ENCODE data around the gene SULT2A1. TPM values are rescaled to one million over a fixed set of nuclear protein-coding genes. Genes with fewer than 3 reads are reported as not detected.
"Not testable (repeated sequence)": the region's sequence is repeated elsewhere in the genome, so short reads cannot be mapped to it uniquely, and the experiment has no call there.

SULT2A1 gene, protein sequence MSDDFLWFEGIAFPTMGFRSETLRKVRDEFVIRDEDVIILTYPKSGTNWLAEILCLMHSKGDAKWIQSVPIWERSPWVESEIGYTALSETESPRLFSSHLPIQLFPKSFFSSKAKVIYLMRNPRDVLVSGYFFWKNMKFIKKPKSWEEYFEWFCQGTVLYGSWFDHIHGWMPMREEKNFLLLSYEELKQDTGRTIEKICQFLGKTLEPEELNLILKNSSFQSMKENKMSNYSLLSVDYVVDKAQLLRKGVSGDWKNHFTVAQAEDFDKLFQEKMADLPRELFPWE
- not detected for polyA plus RNA-seq (2013, experiment 1 of 2)
- not detected for polyA plus RNA-seq (2013, experiment 2 of 2)

GRCh38 chr19:47886010-47886559 is at the start of gene SULT2A1:
SULT2A1 (minus strand) TSS chr19:47886315; CDS start chr19:47886257, 58 bp downstream.
- WGBS, result 87% methylated on average over 9 of the region's 12 CpGs
- H4K91ac ChIP-seq (ENCODE audit: low read length), result no peak within 1 kb of the TSS
- no peak within 1 kb of the TSS for H3K4ac ChIP-seq (ENCODE audit: low read depth in 1 of 2, low read length in 2 of 2)
- no peak within 1 kb of the TSS for H3K9ac ChIP-seq (ENCODE audit: low read length)
- no peak within 1 kb of the TSS for H2AFZ ChIP-seq (ENCODE audit: low read depth, low read length)
- H3K79me1 ChIP-seq (replicated peaks; ENCODE audit: low read length, poor library complexity, severe bottlenecking), result no peaks in the 10 kb centered on the region
- H3K27me3 ChIP-seq (ENCODE audit: control insufficient read depth in 1 of 2, insufficient read depth in 1 of 2, low read length in 2 of 2), result peaks cover 8 to 25% of the 10 kb centered on the region in 2 experiments
- no peaks in the 10 kb centered on the region for H3K4me1 ChIP-seq (ENCODE audit: control insufficient read depth, insufficient read depth, low read depth, low read length)
- H3K18ac ChIP-seq (ENCODE audit: low read depth in 1 of 2, low read length in 2 of 2), result no peak within 1 kb of the TSS
- H3K4me3 ChIP-seq (ENCODE audit: insufficient read depth in 1 of 2, low read depth in 1 of 2, low read length in 2 of 2), result no peak within 1 kb of the TSS
- no peak within 1 kb of the TSS for H4K8ac ChIP-seq (ENCODE audit: low read length)
- H2BK5ac ChIP-seq (ENCODE audit: low read depth, low read length, poor library complexity, severe bottlenecking), result no peak within 1 kb of the TSS
- no peak within 1 kb of the TSS for H2BK120ac ChIP-seq (ENCODE audit: low read depth, low read length)
- H3K27ac ChIP-seq (ENCODE audit: low read length, poor library complexity, severe bottlenecking), result no peak within 1 kb of the TSS
- H3K14ac ChIP-seq (ENCODE audit: low read length in 2 of 2), result no peak within 1 kb of the TSS
- H2BK12ac ChIP-seq (ENCODE audit: low read length in 2 of 2), result no peak within 1 kb of the TSS
- no peaks in the 10 kb centered on the region for H3K36me3 ChIP-seq (ENCODE audit: control insufficient read depth in 1 of 2, insufficient read depth in 2 of 2, low read depth in 1 of 2, low read length in 2 of 2)
- H2BK15ac ChIP-seq (ENCODE audit: low read depth, poor library complexity, severe bottlenecking), result no peak within 1 kb of the TSS
- no peaks in the 10 kb centered on the region for H3K9me3 ChIP-seq (ENCODE audit: control insufficient read depth, low read length)
- H3K23ac ChIP-seq (ENCODE audit: low read length in 2 of 2), result no peak within 1 kb of the TSS
- no peak within 1 kb of the TSS for H2AK5ac ChIP-seq (ENCODE audit: low read length, severe bottlenecking)
- no peak within 1 kb of the TSS for H3K4me2 ChIP-seq (ENCODE audit: low read length, poor library complexity, severe bottlenecking)
- DNase-seq, result no peak

- H4K91ac ChIP-seq (ENCODE audit: low read length); H2BK5ac ChIP-seq (ENCODE audit: low read depth, low read length, poor library complexity, severe bottlenecking); H3K18ac ChIP-seq (ENCODE audit: low read depth in 1 of 2, low read length in 2 of 2); H3K4me2 ChIP-seq (ENCODE audit: low read length, poor library complexity, severe bottlenecking); H3K14ac ChIP-seq (ENCODE audit: low read length in 2 of 2); DNase-seq; H3K4me3 ChIP-seq (ENCODE audit: insufficient read depth in 1 of 2, low read depth in 1 of 2, low read length in 2 of 2); H3K23ac ChIP-seq (ENCODE audit: low read length in 2 of 2); H3K79me1 ChIP-seq (replicated peaks; ENCODE audit: low read length, poor library complexity, severe bottlenecking); H3K4ac ChIP-seq (ENCODE audit: low read depth in 1 of 2, low read length in 2 of 2); H3K36me3 ChIP-seq (ENCODE audit: control insufficient read depth in 1 of 2, insufficient read depth in 2 of 2, low read depth in 1 of 2, low read length in 2 of 2); H3K9me3 ChIP-seq (ENCODE audit: control insufficient read depth, low read length); H3K27me3 ChIP-seq (ENCODE audit: control insufficient read depth in 1 of 2, insufficient read depth in 1 of 2, low read length in 2 of 2); H2AK5ac ChIP-seq (ENCODE audit: low read length, severe bottlenecking); H2BK15ac ChIP-seq (ENCODE audit: low read depth, poor library complexity, severe bottlenecking); H3K27ac ChIP-seq (ENCODE audit: low read length, poor library complexity, severe bottlenecking); H3K4me1 ChIP-seq (ENCODE audit: control insufficient read depth, insufficient read depth, low read depth, low read length); H2BK120ac ChIP-seq (ENCODE audit: low read depth, low read length); H2AFZ ChIP-seq (ENCODE audit: low read depth, low read length); H3K9ac ChIP-seq (ENCODE audit: low read length); H2BK12ac ChIP-seq (ENCODE audit: low read length in 2 of 2); H4K8ac ChIP-seq (ENCODE audit: low read length): not testable (repeated sequence)
- no CpG with 5 or more reads among the region's 20 CpGs for WGBS
Observed at GRCh38 chr19:47928581-47928980, 42.5 kb upstream of the SULT2A1 start.

DNA sequence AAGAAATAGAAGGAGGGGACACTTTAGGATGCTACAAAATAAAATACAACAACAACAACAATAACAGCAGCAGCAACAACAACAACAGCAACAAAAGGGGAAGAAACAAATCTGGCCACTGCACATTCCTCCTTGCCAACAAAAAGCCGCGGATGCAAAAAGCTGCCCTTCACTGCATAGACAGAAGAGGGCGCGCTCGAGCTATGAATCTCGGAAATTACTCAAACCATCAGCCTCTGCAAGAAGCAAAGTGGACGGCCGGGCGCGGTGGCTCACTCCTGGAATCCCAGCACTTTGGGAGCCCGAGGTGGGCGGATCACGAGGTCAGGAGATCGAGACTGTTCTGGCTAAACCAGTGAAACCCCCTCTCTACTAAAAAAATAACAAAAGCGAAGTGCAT is 34.0 kb upstream of the SULT2A1 start:
- not testable (repeated sequence) for H2AFZ ChIP-seq (ENCODE audit: low read depth, low read length); H2BK5ac ChIP-seq (ENCODE audit: low read depth, low read length, poor library complexity, severe bottlenecking); H3K27me3 ChIP-seq (ENCODE audit: control insufficient read depth in 1 of 2, insufficient read depth in 1 of 2, low read length in 2 of 2); H3K23ac ChIP-seq (ENCODE audit: low read length in 2 of 2); H3K4ac ChIP-seq (ENCODE audit: low read depth in 1 of 2, low read length in 2 of 2); H4K91ac ChIP-seq (ENCODE audit: low read length); H3K9me3 ChIP-seq (ENCODE audit: control insufficient read depth, low read length); H3K9ac ChIP-seq (ENCODE audit: low read length); H3K27ac ChIP-seq (ENCODE audit: low read length, poor library complexity, severe bottlenecking); H3K4me1 ChIP-seq (ENCODE audit: control insufficient read depth, insufficient read depth, low read depth, low read length); H3K18ac ChIP-seq (ENCODE audit: low read depth in 1 of 2, low read length in 2 of 2); DNase-seq; H2BK120ac ChIP-seq (ENCODE audit: low read depth, low read length); H4K8ac ChIP-seq (ENCODE audit: low read length); H3K4me2 ChIP-seq (ENCODE audit: low read length, poor library complexity, severe bottlenecking); H2BK12ac ChIP-seq (ENCODE audit: low read length in 2 of 2); H3K4me3 ChIP-seq (ENCODE audit: insufficient read depth in 1 of 2, low read depth in 1 of 2, low read length in 2 of 2); H2AK5ac ChIP-seq (ENCODE audit: low read length, severe bottlenecking); H3K79me1 ChIP-seq (replicated peaks; ENCODE audit: low read length, poor library complexity, severe bottlenecking); H2BK15ac ChIP-seq (ENCODE audit: low read depth, poor library complexity, severe bottlenecking); H3K14ac ChIP-seq (ENCODE audit: low read length in 2 of 2); H3K36me3 ChIP-seq (ENCODE audit: control insufficient read depth in 1 of 2, insufficient read depth in 2 of 2, low read depth in 1 of 2, low read length in 2 of 2)
- WGBS, result no CpG with 5 or more reads among the region's 15 CpGs

DNA sequence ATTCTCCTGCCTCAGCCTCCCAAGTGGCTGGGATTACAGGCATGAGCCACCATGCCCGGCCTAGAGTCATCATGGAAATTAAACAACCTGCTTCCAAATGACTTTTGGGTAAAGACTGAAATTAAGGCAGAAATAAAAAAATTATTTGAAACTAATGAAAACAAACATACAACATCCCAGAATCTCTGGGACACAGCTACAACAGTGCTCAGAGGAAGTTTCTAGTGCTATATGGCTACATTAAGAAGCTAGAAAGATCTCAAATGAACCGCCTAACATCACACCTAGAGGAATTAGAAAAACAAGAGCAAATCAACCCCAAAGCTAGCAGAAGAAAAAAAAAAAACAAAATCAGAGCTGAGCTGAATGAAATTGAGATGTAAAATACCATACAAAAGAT is 24.1 kb upstream of the SULT2A1 start:
- not testable (repeated sequence) for H4K91ac ChIP-seq (ENCODE audit: low read length); H3K4me2 ChIP-seq (ENCODE audit: low read length, poor library complexity, severe bottlenecking); H2AFZ ChIP-seq (ENCODE audit: low read depth, low read length); H3K27me3 ChIP-seq (ENCODE audit: control insufficient read depth in 1 of 2, insufficient read depth in 1 of 2, low read length in 2 of 2); H2BK5ac ChIP-seq (ENCODE audit: low read depth, low read length, poor library complexity, severe bottlenecking); H2BK12ac ChIP-seq (ENCODE audit: low read length in 2 of 2); H4K8ac ChIP-seq (ENCODE audit: low read length); H3K18ac ChIP-seq (ENCODE audit: low read depth in 1 of 2, low read length in 2 of 2); DNase-seq; H3K79me1 ChIP-seq (replicated peaks; ENCODE audit: low read length, poor library complexity, severe bottlenecking); H3K4me3 ChIP-seq (ENCODE audit: insufficient read depth in 1 of 2, low read depth in 1 of 2, low read length in 2 of 2); H2BK120ac ChIP-seq (ENCODE audit: low read depth, low read length); H3K9ac ChIP-seq (ENCODE audit: low read length); H3K23ac ChIP-seq (ENCODE audit: low read length in 2 of 2); H3K9me3 ChIP-seq (ENCODE audit: control insufficient read depth, low read length); H2AK5ac ChIP-seq (ENCODE audit: low read length, severe bottlenecking); H3K14ac ChIP-seq (ENCODE audit: low read length in 2 of 2); H3K36me3 ChIP-seq (ENCODE audit: control insufficient read depth in 1 of 2, insufficient read depth in 2 of 2, low read depth in 1 of 2, low read length in 2 of 2); H3K4ac ChIP-seq (ENCODE audit: low read depth in 1 of 2, low read length in 2 of 2); H2BK15ac ChIP-seq (ENCODE audit: low read depth, poor library complexity, severe bottlenecking); H3K27ac ChIP-seq (ENCODE audit: low read length, poor library complexity, severe bottlenecking); H3K4me1 ChIP-seq (ENCODE audit: control insufficient read depth, insufficient read depth, low read depth, low read length)
- WGBS, result no CpG with 5 or more reads among the region's 2 CpGs
